ENCODE results near the gene AKR1B15.

DNA sequence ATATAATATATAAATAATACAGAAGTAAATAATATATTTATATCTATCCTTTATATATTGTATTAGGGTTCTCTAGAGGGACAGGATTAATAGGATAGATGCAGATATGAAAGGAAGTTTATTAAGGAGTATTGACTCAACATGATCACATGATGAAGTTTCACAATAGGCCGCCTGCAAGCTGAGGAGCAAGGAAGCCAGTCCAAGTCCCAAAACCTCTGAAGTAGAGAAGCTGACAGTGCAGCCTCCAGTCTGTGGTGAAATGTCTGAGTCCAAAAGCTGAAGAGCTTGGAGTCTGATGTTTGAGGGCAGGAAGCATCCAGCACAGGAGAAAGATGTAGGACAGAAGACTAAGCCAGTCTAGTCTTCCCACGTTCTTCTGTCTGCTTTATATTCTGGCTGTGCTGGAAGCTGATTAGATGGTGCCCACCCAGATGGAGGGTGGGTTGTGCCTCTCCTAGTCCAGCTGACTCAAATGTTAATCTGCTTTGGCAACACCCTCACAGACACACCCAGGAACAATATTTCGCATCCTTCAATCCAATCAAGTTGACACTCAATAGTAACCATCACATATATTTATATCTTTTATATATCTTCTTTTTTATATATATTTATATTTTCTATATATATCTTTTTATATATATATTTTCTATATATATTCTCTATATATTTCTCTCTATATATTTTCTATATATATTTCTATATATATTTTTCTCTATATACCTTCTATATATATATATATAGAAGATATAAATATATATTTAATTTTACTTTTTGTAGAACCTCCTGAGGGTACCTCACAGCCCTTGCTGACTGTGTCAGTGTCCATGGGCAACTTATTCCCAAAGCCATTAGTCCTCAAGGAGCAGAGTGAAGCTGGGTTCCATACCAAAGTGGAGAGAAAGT is 46.2 kb upstream of the AKR1B15 start:
- TF ChIP-seq CTCF (IDR thresholded peaks at IDR 0.05) (no peak), POLR2A (IDR thresholded peaks at IDR 0.05) (no peak), EP300 (IDR thresholded peaks at IDR 0.05) (no peak)
